Hematopoietic multipotent progenitor cell treated with erythropoietin and hydrocortisone succinate and interleukin-3 and kit ligand, for 6 days (in vitro differentiated cells): ENCODE results near the gene METTL14.

Experiments used
- DNase-seq: peaks from one replicate; pipeline ENCODE4 v3.0.0-alpha.2; 2015

The METTL14 gene

GRCh38 chr4:118760092-118760491 is 74.9 kb downstream of the METTL14 start:
- no peak for DNase-seq

DNA sequence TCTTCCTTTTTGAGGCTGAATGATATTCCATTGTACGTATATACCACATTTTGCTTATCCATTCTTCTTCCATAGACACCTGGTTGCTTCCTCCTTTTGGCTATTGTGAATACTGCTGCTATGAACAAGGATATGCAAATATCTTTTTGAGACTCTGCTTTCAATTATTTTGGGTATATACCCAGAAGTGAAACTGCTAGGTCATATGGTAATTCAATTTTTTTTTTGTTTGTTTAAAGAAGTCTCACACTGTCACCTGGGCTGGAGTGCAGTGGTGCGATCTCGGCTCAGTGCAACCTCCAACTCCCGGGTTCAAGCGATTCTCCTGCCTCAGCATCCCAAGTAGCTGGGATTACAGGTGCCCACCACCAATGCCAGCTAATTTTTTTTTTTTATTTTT is 75.3 kb downstream of the METTL14 start:
- DNase-seq: no peak

DNA sequence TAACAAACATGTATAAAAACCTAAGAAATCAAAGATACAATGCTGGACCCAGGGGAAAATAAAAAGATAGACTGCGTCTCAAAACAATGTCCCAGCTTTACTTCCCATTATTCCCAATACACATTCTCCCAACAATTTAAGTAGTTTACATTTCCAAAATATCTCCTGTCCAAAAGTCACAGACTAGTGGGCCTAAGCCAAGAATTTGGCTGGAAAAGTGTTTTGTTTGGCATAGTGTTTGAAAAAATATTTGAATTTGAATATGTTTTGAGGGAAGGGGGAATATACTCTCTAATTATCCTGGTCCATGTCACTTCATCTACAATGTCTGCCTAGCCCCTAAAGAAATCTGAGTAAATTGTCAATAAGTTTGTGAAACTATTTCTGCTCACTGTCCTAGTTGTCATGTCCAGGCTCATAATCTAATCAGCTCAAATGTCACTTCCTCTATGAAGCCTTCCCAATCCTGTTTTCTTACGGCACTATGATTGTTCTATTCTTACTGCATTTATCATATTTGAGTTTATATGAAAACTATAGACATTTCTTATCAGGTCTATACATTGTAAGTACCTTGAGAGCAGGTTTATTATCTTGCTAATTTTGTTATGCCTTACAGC is 76.3 kb downstream of the METTL14 start:
- DNase-seq: no peak

- DNase-seq: no peak
Measured at GRCh38 chr4:118762155-118762554, 77.0 kb downstream of the METTL14 start.

GRCh38 chr4:118762730-118763477 is 77.7 kb downstream of the METTL14 start:
- DNase-seq: no peak
